Activated CD8-positive, alpha-beta memory T cell treated with anti-CD3 and anti-CD28 coated beads for 48 hours (primary cell): ENCODE measurements around the gene KRTAP10-11.
"Not testable (repeated sequence)": the region's sequence is repeated elsewhere in the genome, so short reads cannot be mapped to it uniquely, and the experiment has no call there.

Experiments
- DNase-seq, 3 experiments: peaks; one replicate each; pipeline ENCODE4 v3.0.0-alpha.2; 2020; ENCODE audit warnings: low read depth in 2 of 3, low spot score in 2 of 3

The KRTAP10-11 gene, protein sequence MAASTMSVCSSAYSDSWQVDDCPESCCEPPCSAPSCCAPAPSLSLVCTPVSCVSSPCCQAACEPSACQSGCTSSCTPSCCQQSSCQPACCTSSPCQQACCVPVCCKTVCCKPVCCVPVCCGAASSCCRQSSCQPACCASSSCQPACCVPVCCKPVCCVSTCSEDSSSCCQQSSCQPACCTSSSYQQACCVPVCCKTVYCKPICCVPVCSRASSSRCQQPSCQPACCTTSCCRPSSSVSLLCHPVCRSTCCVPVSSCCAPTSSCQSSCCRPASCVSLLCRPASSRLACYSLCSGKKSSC

DNA sequence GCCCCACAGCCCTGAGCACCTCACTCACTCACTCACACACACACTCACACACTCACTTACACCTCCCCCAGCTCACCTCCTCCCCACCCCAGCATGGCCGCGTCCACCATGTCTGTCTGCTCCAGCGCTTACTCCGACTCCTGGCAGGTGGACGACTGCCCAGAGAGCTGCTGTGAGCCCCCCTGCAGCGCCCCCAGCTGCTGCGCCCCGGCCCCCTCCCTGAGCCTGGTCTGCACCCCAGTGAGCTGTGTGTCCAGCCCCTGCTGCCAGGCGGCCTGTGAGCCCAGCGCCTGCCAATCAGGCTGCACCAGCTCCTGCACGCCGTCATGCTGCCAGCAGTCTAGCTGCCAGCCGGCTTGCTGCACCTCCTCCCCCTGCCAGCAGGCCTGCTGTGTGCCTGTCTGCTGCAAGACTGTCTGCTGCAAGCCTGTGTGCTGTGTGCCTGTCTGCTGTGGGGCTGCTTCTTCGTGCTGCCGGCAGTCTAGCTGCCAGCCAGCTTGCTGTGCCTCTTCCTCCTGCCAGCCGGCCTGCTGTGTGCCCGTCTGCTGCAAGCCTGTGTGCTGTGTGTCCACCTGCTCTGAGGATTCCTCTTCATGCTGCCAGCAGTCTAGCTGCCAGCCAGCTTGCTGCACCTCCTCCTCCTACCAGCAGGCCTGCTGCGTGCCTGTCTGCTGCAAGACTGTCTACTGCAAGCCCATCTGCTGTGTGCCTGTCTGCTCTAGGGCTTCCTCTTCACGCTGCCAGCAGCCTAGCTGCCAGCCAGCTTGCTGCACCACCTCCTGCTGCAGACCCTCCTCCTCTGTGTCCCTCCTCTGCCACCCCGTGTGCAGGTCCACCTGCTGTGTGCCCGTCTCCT lies at the start of gene KRTAP10-11:
TSS of gene KRTAP10-11 (plus strand) at position 49 of the 856 bp plus-strand sequence. CDS start at position 94, 45 bp downstream.
- not testable (repeated sequence) for DNase-seq

DNA sequence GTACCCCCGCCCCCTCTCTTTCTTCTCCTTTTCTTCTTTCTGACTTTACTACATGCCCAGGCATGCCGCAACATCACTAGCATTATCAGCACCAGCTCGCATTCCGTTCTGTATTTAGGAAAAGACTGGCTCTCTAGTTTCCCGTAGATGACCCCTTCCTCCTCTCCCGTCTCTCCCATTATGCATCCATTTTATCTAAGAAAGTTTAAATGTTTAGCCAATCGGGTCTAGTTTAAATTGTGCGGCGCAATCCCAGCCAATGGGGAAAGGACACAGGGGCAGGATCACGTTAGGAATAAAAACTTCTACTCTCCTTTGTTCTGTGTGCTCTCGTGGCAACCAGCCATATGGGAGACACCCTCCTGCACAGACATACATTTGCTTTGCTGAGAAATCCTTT lies 48.2 kb upstream of the KRTAP10-11 start:
- DNase-seq, result no peak

DNA sequence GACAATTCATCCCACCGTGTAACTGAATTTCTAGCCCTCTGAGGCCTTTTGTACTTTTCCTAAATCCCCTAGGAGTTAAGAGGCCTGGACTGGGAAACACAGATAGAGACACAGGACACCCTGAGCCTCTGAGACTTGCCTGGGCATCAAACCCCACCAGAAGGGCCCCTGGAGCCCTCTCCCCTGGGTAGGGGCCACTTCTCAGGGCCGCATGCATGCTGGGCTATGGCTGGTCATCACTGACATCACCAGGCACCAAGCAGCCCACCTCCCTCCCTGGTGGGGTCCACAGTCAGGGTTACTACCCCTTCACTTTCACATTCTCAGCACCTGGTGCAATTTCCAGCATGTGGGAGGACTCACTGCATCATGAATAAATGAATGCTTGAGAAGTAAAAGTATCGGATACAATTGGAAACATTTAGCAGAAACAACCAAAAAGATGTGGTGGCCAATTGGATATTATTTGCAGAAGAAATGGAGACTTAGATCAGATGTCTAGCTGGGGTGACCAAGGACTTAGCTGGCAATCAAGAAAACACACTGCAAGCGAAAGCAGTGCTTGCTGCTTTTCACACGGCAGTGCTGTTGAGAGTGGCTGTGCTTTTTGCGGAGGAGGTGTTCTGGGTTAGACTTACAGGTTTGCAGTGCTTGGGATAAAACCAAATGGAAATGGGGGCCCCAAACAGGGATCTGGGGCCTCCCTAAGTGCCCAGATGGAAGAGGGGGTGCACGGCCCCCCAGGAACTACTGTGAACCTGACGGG lies 46.8 kb upstream of the KRTAP10-11 start:
- no peak for DNase-seq

DNA sequence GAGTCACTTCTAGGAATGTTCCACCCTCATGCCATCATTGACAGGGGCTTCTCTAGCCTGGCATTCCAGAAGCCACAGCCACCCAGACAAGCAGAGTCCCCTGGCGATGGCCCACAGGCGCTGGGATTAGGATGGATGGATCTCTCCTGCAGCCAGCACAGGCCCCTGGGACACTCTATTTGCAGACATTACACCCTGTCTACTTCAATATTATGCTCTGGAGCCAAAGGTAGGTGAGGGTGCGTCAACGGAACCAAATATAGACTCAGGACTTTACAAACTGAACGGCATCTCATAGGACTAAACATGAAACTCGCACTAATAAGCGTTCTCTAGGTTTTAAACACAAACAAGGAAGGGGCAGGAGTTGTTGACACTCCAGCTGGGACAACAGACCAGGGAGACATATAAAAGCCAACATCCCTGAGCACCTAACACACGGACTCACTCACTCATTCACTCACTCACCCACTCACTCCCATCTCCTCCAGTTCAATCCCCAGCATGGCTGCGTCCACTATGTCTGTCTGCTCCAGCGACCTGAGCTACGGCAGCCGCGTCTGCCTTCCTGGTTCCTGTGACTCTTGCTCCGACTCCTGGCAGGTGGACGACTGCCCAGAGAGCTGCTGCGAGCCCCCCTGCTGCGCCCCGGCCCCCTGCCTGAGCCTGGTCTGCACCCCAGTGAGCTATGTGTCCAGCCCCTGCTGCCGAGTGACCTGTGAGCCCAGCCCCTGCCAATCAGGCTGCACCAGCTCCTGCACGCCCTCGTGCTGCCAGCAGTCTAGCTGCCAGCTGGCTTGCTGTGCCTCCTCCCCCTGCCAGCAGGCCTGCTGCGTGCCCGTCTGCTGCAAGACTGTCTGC lies 45.9 kb upstream of the KRTAP10-11 start, which contains the start of gene KRTAP10-7:
TSS of gene KRTAP10-7 (plus strand) at position 480 of the 861 bp plus-strand sequence. CDS start at position 505, 25 bp downstream.
- not testable (repeated sequence) for DNase-seq

DNA sequence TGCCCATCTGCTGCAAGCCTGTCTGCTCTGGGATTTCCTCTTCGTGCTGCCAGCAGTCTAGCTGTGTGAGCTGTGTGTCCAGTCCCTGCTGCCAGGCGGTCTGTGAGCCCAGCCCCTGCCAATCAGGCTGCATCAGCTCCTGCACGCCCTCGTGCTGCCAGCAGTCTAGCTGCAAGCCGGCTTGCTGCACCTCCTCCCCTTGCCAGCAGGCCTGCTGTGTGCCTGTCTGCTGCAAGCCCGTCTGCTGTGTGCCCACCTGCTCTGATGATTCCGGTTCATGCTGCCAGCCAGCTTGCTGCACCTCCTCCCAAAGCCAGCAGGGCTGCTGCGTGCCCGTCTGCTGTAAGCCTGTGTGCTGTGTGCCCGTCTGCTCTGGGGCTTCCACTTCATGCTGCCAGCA lies 45.1 kb upstream of the KRTAP10-11 start:
- DNase-seq, result not testable (repeated sequence)

DNA sequence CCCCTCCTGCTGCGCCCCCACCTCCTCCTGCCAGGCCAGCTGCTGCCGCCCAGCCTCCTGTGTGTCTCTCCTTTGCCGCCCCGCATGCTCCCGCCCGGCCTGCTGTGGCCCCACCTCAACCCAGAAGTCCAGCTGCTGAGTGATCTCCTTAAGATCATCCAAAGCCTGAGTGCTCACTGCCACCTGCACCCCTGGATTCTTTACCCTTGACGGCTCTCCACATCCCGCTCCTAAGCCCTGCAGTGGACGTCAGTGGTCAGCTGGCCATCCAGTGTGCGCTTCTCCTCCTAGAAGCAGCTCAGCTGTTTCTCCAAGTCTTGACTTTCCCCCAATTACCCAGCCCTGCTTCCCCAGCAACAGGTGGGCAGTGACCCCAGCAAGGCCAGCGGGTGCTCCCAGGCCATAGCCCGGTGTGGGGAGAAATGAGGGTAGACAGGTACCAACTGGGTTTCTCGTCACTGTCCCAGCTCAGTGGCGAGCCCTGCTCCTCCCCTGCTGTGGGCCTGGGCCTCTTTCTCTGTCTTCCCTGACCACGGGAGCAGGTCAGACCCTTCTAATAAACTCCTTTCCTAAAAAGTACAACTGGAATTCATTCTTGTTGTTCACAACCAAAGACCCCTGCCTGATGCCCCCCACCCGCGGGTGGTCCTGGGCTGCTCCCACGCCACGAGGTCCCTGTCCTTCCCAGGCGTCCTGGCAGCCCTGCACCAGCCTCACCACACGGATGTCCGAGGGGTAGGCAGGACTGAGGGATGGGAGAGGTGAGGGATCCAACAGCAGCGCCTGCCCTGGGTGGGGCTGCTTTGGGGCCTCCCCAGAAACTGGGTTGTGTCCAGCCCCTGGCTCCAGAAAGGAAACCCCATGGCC lies 44.4 kb upstream of the KRTAP10-11 start:
- no peak for DNase-seq

DNA sequence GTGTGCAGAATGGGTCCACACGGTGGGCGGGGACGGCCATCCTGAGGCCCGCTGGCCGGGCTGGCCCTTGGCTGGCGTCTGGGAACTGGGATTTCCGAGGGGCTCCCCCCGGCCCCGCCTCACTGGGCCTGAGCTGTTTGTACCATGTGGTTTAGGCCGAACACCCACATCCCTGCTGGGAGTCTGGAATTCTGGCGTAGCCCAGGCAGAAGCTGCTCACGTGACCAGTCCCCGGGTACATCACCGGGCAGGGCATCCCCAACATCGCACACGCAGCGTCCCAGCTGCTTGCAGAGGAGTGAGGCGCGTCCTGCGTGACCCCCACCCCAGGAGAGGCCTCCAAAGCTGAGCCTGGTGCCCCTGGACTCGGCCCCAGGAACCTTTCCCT lies 43.8 kb upstream of the KRTAP10-11 start:
- DNase-seq, result no peak

DNA sequence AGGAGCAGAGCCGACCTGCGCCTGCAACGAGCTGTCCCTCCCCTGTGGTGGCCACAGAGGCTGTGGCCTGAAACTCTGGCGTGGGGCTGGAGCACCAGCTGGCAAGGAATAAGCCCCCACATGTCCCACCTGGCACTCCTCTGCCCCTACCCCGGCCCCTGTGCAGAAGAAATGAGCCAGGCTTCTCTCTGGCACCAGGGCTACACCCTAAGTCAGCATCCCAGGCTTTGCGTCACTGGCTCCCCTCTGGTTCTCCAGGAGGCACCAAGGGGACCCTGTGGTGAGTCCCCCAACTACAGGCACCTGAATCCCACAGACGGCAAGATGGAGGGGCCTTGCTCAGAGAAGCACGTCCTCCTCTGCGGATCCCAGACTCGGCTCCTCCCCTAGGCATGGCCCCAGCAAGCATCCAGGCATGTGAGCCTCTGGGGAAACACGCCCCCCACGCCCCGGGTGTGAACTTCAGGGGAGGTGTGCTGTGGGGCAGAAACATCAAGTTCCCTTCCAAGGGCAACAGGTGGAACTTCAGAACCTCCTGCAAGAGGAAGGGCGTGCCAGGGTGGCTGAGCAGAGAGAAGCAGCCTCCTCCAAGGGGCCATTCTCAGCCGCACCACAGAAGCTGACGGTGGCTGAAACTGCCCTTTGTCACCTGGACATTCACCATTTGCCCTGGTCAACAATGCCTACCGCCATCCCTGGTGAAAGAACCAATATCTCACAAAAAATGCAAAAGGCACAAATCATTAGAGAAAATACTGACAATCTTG lies 42.9 kb upstream of the KRTAP10-11 start:
- DNase-seq, result no peak

DNA sequence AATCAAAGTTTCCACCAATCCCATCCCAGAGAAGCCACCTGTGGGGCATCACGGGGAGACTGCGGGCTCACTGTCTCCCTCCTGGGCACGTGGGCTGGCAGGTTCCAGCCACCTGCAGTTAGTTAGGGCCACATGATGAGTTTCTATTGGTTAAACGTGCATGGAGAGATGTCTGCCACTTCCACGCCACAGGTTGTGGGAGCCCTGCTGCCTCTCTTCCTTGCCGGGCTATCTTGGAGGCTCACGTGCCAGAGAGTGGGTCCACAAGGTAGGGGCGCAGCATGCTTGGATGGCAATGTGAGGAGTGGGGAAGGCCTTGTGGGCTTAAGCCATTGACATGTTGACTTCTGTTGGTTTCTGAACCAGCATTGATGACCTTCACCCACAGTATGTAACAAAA lies 42.3 kb upstream of the KRTAP10-11 start:
- DNase-seq, result no peak

DNA sequence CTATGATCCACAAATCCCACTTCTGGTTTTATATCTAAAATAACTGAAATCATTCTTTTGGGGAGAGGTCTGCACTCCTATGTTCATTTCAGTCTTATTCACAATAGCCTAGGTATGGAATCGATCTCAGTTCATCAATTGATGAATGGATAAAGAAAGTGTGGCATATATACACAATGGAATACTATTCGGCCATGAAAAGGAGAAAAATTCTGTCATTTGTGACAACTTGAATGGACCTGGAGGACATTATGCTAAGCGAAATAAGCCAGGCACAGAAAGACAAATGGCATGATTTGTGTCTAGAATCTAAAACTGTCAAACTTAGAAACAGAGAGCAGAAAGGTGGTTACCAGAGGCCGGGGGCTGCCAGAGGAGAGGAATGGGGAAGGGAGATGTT lies 39.7 kb upstream of the KRTAP10-11 start:
- DNase-seq, result no peak

DNA sequence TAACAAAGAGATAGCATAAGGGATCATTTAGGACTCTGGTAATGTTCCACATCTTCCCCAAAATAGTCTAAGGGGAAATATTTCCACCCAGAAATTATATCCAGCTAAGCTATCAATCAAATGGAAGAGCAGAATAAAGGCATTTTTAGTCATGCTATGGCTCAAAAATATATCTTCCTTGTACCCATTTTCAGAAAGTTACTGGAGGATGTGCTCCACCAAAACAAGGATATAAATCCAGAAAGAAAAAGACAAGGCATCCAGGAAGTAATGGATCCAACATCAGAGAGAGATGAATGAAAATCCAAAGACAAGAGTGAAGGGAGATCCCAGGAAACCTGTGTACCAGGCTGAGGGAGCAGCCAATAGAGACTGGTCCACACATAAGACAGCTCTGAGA lies 37.0 kb upstream of the KRTAP10-11 start:
- DNase-seq, result no peak

DNA sequence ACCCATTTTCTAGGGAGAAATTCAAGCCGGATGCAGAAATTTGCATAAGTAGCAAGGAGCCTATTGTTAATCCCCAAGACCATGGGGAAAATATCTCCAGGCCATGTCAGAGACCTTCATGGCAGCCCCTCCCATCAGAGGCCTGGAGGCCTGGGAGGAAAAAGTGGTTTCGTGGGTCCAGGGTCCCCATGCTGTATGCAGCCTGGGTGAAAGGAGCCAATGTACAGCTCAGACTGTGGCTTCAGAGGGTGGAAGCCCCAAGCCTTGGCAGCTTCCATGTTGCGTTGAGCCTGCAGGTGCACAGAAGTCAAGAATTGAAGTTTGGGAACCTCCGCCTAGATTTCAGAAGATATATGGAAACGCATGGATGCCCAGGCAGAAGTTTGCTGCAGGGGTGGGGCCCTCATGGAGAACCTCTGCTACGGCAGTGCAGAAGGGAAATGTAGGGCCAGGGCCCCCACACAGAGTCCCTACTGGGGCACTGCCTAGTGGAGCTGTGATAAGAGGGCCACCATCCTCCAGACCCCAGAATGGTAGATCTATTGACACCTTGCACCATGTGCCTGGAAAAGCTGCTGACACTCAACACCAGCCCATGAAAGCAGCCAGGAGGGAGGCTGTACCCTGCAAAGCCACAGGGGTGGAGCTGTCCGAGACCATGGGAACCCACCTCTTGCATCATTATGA lies 35.9 kb upstream of the KRTAP10-11 start:
- not testable (repeated sequence) for DNase-seq

DNA sequence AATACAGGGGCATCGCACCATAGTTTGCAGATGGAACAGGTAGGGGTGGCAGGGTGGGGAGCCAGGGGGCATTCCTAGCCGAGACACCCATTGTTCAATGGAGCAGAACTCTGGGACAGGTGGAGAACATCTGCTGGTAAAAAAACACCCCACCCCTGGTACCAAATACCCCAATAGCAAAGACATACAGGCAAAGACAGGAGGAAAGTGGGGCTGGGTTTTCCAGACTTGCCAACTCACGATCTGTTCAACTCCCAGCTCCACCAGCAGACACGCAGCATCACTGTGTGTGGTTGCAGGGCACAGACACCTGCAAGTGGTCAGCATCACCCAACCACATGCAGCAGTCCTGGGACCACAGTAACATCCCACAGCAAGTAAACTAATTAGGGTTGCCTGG lies 34.7 kb upstream of the KRTAP10-11 start:
- no peak for DNase-seq

DNA sequence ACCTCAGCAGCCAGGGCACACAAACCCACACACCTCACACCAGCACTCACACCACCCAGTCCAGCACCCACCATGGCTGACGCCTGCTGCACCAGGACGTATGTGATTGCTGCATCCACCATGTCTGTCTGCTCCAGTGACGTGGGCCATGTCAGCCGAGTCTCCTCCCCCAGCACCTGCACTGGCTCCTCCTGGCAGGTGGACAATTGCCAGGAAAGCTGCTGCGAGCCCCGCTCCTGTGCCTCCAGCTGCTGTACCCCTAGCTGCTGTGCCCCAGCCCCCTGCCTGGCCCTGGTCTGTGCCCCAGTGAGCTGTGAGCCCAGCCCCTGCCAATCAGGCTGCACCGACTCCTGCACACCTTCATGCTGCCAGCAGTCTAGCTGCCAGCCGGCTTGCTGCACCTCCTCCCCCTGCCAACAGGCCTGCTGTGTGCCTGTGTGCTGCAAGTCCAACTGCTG lies 34.2 kb upstream of the KRTAP10-11 start, which contains the start of gene KRTAP10-8:
TSS of gene KRTAP10-8 (plus strand) at position 51 of the 458 bp plus-strand sequence. CDS start at position 73, 22 bp downstream.
- no peak for DNase-seq

DNA sequence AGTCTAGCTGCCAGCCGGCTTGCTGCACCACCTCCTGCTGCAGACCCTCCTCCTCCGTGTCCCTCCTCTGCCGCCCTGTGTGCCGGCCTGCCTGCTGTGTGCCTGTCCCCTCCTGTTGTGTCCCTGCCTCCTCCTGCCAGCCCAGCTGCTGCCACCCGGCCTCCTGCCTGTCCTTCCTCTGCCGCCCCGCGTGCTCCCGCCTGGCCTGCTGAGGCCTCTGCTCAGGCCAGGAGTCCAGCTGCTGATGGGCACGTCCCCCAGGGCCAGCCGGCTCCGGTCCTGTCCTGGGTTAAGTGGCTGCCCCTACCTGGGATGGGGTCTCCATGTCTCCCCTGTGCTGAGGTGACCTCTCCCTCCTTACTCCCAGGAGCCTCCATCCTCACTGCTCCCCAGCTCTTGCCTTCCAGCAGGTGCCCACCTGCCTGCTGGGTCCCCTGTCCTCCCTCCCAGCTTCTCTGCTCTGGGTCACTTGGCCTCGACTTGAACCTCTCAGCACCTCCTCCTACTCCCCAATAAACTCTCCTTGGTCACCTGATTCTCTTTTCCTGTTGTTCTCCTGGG lies 33.5 kb upstream of the KRTAP10-11 start:
- no peak for DNase-seq

DNA sequence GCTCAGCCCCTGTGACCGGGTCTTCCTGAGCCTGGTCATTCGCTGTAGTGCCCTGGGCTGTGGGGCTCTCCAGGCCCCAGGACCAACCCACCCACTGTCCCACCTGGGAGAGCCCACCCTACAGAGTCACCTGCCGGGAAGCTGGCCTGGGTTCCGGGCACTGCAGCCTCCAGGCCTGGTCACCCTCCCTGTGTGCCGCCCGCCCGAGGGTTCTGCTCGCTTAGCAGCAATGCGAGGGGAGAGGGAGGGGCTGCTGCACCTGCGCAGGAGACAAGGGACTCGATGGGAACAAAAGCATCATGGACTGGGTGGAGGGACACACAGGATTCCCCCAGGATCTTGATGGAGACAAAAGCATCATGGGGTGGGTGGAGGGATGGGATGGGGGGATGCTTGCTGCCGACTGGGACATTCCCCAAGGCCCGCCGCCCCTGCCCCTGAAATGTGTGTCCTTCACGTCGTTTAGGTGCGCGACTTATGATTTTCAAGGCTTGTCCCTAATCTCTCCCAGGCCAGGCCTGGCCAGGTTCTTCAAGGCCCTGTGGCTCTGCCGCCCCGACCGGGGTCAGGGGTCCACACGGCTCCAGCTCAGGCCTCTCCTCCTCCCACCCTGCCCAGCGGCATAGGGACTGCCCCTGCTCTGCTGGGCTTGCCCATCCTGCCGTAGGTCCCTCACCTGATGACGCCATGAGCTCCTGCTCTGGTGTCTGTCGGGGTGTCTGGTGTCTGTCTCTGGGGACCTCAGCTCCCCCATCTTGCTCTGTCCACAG lies 32.6 kb upstream of the KRTAP10-11 start:
- no peak for DNase-seq

DNA sequence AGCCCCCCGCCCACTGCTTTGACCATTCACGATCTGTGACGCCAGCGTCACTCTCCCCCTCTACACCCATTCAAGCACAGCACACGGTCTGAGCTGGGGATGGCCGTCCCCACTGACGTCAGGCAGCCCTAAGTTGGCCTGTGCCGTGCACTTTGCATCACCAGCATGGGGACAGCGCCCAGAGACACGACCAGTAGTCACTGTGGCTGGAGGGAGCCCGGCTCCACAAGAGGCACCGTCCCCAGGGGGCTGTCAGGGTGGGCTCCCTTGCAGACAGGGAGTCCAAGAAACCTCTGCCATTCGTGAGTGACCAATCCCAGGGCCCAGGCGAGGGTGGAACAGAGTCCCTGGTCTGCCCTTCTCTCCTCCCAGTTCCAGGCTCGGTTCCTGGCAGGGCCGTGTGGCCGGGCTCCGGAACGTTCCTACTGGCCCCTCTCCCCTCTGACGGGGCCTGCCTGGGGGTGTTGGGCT lies 32.0 kb upstream of the KRTAP10-11 start:
- DNase-seq, result no peak
